Measurements from ENCODE around the gene ADGRD1.

The ADGRD1 gene

DNA sequence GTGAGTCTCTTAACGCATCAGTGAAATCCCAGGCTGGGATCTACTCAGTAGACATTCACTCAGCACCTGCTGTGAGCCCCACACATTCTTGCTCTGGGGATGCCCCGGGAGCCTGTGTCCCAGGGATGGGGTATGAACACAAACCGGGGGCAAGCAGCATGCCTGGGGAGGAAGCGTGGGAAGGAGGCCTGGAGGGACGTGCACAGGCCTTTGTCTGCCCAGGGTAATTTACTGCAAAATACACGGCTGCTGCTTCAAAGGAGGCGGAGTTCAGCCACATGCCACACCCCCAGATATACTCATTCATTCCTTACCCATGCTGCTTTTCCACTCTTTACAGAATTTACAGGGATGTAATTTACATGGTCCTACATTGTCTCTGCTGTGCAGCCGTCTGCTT, 187.8 kb downstream of the ADGRD1 start:
- no peak for DNase-seq

DNA sequence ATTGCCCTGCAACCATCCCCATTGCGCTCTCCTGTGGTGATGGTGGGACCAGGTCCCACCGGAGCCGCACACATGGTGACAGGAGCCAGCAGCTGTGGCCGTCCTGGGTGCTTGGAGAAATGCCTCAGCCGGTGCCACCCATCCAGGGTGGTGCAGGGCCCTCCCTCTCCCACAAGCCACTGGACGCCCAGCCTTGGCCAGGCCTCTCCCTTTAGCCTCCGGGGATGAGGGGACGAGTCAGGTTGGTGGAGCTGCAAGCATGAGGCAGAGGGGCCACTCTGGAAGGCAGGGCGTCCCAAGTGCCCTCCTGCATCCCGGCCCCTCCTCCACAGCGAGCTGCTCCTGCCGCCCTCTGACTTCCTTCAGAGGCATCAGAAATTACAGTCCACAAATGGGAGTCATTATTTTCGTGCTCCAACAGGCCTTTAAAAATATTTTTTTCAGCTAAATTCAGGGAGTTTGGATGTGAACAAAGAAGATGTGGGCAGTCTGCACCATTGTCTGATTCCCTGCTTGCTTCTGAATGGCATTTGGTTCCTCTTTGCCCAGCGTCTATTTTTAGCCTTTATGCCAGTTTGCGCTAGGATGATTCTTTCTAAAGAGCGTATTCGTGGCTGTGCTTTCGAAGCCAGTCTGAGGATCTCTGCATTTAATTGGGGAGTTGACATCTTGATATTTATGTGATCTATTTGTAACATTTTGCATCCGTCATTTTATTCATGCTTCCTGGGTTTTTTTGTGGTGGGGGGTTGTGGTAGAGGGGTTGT, 189.4 kb downstream of the ADGRD1 start:
- no peak for DNase-seq

DNA sequence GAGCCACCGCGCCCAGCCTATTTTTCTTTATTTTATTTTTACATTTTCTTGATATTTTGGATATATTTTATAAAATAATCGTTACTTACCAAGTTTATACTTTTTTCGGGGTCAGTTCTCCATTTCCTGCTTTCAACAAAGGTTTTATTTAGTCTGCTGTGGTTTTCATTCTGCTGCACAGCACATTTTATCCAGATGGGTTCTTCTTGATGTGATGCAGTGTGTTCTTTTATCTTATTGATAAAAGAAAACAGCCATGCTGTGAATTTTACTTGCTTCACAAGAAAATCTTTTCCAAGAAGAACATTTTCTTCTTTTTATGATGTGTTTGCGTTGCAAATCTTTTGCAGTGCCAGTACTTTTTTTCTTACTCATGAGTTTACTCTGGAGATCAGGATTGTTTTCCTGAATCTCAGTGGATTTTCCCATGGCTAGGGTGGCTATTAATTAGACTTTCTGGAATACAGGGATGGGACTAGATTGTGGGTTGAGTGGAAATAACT, 192.5 kb downstream of the ADGRD1 start:
- DNase-seq = no peak

DNA sequence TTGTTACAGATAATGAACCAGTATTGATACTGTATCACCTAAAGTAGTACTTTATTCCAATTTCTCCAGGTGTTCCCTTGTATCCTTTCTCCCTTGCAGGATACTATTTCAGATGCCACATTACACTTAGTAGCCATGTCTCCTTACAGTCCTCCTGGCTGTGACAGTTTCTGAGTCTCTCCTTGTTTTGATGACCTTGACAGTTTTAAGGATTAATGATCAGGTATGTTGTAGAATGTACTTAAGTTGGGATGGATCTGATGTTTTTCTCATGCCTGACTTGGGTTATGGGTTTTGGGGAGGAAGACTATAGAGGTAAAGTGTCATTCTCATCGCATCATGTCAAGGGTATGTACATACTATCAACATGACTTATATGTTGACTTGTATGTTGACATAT, 193.6 kb downstream of the ADGRD1 start:
- no peak for DNase-seq

DNA sequence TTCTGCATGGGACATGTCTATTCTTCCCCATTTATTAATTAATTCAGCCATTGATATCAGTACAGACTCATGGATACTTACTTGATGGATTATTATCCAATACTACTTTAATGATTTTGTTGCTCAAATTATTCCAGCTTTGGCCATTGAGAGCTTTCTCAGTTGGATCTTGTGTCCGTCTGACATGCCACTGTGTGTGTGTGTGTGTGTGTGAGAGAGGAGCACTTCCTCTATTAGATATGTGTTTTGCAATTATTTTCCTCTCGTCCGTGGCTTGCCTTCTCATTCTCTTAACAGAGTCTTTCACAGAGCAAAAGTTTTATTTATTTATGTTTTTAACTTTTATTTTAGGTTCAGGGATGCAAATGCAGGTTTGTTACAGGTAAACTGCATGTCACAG, 194.2 kb downstream of the ADGRD1 start:
- no peak for DNase-seq

DNA sequence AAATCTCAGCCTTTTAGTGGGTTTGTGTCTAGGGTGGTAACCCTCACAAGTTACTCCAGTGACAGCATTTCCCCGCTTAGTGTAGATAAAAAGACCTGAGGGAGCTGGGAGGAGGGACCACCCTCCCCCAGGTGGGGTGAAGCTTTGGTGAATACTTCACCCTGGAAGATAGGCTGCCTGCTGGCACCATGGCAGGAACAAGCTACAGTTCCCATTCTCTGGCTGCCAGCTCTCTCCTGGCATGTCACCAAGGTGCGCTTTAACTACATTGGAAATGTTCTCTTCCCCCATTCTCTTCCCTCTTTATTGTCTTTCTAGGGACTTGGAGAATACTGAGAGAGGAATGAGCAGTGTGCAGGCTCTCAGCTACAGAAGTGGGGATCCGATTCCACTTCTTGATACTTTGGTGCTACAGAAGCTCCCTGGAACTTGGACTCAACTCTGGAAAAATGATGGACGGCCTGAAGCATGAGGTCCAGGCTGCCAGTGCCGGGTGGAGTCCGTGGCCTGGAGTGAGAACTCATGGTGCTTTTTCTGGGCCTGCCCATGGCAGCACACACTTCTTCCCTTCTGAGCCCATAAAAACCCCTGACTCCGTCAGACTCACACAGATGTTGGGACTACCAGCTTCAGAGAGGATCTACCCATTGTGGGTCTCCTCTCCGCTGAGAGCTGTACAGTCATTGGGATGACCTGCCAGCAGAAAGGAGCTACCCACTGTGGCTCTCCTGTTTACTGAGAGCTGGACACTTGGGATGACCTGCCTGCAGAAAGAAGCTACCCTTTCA, 198.0 kb downstream of the ADGRD1 start:
- no peak for DNase-seq

DNA sequence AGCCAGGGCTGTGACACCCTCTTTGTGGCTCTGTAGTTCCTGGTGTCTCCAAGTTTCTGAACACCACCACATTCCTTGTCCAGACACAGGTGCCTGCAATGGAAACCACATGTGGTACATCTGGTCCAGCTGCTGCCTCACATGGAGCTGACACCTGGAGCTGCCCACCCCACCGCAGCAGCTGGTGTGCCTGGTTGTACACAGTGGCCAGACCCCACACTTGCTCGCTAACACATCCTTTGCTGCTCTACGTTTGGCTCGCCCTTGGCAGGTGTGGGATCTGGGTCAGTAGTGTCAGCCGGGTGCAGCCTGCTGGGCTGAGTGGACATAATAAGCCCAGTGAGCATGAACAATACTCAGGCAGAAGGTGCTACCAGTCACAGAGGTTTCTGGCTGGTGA, 198.9 kb downstream of the ADGRD1 start:
- DNase-seq = no peak

DNA sequence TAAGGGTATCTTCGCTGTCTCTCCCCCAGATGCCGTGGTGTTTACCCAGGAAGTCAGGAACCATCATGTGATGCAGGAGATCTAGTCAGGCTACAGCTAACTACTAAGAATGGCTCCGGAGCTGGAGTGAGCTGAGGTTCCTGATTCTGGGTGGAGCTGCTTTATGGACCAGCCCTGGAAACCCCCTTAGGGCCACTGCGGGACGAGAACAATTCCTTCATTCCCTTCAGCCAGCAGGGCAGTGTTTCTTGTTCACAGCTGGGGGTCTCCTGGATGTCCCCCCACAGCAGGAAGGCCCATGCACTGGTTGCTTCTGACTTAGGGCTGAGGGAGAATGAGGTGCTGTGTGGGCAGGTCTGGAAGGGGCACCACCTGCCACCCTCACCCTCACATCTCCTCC, 199.3 kb downstream of the ADGRD1 start:
- no peak for DNase-seq

DNA sequence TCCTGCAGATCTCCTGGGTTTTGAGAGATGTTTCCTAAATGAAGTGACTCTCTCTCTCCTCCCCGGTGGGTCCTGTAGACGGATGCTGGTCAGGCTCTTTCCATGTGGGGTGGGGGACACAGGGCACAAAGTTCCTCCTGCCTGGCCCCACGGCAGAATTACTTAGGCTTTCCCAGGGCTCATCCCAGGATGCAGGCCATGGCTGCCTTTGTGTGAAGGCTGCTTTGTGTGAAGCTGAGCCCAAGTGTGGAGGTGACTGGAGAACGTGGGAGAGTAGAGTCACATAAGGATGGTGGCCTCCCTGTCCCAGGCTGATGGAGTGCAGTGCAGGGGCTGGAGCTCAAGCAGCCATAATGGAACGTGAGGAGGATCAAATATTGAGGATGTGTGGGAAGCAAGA, 200.2 kb downstream of the ADGRD1 start:
- DNase-seq = no peak

DNA sequence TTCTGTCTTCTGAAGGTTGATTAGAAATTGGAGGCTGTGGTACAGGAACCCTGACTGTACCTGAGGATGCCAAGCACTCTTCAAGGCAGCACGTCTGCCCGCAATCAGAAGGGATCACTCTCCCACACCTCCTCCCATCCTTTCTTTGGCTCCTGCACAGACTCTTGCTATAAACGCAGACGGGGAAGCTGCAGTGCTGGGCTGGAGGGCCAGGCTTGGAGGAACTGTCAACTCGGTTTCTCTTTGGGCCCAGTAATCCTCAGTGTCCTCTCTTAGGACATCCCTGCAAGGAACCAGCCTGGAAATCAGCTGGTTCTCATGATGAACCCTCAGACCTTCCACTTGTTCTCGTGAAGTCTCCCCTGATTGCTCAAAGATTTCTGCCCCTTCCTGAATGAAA, 201.4 kb downstream of the ADGRD1 start:
- no peak for DNase-seq

DNA sequence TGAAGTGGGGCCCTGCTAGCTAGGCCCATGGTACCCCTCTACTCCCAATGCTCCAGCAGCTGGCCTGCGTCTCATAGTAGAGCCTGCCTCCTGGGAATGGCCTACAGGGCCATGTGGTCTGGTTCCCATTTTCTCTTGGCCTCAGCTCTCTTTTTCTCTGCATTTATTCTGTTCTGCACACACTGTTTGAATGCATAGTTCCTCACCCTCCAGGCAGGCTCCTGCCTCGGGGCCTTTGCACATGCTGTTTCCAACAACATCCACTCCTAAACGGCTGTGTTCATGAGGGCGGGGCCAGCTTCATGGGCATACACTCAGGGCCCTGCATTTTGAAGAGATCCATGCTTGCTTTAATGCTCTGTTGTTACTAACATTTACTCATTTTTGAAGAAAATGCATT, 204.0 kb downstream of the ADGRD1 start:
- no peak for DNase-seq

DNA sequence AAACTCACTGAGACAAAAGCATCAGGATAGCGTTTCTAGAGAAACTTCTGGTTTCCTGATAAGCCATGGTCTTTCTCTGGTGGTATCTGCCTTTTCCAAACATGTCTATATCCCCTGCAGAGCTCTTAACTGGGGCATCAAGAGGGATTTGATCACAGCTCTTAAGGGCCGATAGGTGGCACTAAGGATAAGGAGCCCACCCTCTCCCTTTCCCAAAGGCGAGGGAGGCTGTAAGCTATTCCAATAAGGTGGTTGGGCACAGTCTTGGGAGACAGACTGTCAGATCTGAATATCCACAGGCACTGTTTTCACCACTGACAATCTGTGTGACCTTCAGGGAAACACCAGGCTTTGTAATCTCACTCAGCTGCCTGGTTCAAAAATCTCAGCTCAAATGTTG, 206.0 kb downstream of the ADGRD1 start:
- DNase-seq = no peak

DNA sequence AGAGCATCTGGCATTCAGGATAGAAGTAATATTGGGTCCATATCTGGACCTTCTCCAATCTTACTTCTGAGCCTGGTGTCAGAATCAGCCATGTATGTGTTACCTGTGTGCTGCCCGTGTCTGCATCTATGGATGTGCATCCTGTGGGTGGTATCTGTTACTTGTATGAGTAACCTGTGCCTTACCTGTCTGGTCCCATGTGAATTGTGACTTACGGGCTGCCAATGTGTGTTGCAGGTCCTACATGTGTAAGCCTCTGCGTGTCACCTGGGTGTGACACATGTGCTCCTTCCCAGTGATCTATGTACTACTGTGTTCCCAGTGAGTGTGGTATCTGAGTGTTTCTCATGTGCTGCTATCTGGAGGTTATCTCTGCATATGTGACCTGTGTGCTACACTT, 208.4 kb downstream of the ADGRD1 start:
- no peak for DNase-seq

DNA sequence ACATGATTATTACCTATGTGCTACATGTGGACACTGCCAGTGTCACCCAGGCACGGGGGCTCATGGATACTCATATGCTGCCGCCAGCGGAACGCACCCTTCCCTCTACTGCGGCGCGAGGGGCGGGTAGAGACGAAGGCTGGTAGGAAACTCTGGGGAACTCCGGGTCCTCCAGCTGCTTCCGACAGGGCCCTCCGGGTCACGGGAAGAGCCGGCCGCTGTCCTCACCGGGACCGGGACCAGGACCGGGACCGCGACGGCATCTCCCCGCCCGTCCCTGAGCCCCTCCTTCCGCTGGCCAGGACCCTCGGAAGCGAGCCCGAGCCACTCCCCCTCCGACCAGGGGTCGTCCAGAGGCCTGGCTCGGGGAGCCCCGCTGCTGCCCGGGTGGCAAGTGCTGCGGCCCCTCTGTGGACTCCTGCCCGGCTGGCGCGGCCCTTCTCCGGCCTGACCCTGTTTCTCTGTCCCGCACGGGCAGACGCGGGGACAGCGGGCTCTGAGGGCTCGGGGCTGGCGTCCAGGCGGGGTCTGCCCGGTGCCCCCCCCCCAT, 209.6 kb downstream of the ADGRD1 start:
- no peak for DNase-seq

DNA sequence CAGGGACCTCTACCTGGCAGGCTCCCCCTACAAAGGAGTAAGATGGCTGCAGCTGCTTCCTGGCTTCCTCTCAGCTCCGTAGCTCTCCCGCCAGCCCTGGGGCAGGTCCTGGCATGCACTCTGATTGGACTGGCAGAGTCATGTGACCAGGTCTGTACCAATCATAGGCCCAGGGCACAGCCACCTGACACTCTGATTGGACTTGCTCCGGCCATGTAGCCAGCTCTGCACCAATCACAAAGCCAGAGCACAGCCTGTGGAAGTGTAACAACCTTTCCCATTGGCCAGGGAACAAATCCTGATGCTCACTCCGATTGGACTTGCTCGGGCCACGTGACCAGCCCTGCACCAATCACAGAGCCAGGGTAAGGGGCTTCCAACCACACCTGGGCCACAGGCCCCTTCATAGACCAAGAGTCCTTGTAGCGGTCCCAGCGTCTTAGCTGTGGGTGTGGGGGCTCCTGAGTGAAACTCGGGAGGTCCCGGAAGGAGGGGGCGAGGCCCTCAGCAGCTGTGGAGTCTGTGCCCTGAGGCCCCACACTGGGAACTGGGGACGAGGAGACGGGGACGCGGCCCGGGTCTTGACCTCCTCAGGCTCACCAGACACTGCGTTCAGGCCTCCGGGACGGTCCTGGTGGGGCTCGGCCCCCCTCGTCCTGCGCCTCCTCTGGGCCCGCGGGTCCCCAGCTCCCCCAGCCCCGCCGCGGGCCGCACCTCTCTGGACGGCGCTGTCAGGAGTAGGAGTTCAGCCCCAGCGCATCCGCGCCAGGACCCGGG, 210.6 kb downstream of the ADGRD1 start:
- DNase-seq = no peak

DNA sequence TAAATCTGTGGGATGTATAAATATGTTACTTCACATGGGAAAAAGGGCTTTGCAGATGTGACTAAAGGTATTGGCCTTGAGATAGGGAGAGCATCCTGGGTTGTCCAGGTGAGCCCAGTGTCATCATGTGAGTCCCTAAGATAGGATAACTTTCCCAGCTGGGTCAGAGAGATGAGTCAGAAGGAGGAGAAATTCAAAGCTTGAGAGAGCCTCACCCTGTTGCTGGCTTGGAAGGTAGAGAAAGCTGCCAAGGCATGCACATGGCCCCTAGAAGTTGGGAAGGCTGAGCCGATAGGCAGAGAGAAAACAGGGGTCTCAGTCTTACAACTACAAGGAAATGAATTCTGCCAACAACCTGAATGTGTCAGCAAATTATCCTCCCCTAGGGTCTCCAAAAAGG, 213.0 kb downstream of the ADGRD1 start:
- no peak for DNase-seq

DNA sequence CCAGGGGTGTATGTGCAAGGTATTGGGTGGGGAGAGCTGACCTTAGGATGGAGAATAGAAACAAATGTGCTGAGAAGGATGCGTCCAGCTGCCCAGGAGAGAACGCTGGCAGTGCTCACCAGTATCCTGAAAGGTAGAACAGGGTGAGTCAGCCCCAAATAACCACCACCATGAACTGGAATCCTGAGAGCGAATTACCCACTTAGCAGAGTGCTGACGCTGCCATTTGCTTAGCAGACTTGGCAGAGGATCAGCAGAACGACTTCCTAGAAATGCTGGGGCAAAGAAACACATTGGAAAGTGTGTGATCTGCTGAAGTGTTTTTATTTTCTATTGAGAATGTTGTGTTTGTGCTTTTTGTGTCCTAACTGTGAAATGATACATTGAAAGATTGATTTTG, 213.6 kb downstream of the ADGRD1 start:
- peak; percentile 42 for DNase-seq

DNA sequence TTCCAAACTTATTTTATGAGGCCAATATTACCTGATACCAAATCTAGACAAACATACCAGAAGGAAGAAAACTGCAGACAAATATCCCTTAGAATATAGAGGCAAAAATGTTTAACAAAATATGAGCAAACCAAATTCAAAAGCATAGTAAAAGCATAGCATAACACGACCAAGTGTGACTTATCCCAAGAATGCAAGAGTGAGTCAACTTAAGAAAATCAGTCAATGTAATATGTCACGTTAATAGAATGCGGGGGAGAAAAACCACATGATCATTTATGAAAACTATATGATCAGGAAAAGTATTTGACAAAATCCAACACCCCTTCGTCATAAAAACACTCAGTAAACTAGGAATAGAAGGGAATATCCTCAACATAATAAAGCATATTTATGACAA, 217.3 kb downstream of the ADGRD1 start:
- DNase-seq = peak; percentile 62

DNA sequence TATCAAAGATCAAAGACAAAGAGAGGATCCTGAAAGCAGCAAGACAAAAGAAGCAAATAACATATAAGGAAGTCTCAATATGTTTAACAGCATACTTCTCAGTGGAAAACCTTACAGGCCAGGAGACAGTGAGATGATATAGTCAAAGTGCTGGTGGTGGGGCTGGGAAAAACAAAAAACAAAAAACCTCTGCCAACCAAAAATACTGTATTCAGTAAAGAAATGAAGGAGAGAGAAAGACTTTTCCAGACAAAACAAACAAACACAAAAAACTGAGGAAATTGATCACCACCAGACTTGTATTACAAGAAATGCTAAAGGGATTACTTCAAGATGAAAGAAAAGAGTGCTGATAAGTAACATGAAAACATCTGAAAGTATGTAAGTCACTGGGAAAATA, 221.2 kb downstream of the ADGRD1 start:
- DNase-seq = no peak

DNA sequence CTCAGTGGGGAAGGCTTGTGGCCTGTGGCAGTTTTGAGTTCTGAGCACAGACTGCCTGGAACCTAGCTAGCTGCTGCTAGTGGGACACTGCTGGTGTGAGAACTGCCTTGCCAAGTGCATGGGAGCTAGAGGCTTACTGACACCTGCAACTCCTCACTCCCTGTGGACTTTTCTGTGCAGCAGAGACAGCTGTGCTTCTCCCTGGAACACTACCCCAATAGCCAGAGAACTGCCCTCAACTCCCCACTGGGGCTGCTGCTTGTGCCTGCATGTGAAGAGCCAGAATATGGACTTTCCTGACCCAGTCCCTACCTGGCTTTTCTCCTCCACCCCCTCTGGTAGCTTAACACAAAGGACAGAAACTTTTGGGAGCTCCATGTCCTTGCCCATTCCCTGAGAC, 222.6 kb downstream of the ADGRD1 start:
- DNase-seq = no peak

DNA sequence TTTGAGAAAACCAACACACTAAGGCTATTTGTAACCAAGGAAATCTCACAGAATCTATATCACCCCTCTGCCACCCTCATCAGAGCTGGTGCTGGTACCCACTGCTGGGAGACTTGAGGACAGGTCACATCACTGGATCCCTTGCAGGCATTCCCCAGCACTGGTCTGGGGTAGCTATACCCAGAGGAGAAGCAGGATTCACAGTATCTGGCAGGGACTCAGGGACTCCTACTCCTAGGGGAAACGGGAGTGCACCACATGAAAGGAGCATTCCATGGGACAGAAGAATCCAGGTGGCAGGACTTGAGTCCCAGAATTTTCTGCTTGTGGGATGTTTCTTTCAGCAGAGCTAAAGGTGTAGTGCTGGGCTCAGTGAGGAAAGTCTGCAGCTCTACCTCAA, 223.2 kb downstream of the ADGRD1 start:
- DNase-seq = no peak

DNA sequence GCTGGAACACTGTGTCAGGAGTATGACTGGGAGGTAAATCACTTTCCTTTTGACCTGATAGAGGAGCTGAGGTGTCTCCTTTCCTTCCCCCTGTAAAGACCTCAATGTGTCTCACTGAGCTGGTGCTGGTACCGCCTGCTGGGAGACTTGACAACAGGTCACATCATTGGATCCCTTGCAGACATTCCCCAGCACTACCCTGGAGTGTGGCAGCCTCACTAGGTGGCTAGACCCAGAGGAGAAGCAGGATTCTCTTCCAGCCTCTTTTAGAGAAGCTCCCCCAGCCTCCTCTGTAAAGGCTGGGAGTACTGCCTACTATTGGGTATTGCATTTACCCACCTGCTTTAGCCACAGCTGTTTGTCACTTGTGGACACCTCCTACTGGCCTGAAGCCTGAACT, 223.9 kb downstream of the ADGRD1 start:
- no peak for DNase-seq

DNA sequence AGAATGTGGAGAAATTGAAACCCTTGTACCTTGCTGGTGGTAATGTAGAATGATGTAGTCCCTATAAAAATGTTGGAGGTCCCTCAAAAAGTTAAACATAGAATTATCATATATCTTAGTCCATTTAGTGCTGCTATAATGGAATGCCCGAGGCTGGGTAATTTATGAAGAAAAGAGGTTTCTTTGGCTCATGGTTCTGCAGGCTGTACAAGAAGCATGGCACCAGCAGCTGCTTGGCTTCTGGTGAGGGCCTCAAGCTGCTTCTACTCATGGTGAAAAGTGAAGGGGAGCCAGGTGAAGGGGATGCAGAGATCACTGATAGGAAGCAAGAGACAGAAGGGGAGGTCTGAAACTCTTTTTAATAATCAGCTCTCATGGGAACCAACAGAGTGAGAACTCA, 233.9 kb downstream of the ADGRD1 start:
- DNase-seq = no peak

Measured in fibroblast of skin of right biceps (primary cell).